Measurements from ENCODE around the gene EIF4A2. TPM values are rescaled to one million over a fixed set of nuclear protein-coding genes. Genes with fewer than 3 reads are reported as not detected.
A peak's percentile ranks its signal among the peaks of the same experiment; 100 is the strongest.

Gene EIF4A2
- total and polyA plus RNA-seq, 2 of the 13 experiments (the other 11 are each of a cell fraction or from before 2014, with no cell fraction given): 480 to 596 TPM

- TF ChIP-seq PRDM4 (CRISPR knock-in tag; IDR thresholded peaks at IDR 0.05; ENCODE audit: borderline replicate concordance) (peak; percentile 43; the same call in 1 of the 2 replicates), ZNF841 (CRISPR knock-in tag; IDR thresholded peaks at IDR 0.05; ENCODE audit: borderline replicate concordance) (peak; percentile 86; the same call in 1 of the 2 replicates), ZSCAN31 (CRISPR knock-in tag; IDR thresholded peaks at IDR 0.05; ENCODE audit: low read depth) (peak; percentile 69), SIN3A (IDR thresholded peaks at IDR 0.05; ENCODE audit: borderline replicate concordance, low read depth, low read length) (peak; percentile 68; the same call in 1 of the 2 replicates), ZEB1 (IDR thresholded peaks at IDR 0.05; ENCODE audit: insufficient replicate concordance, low read depth) (peak; percentile 48), ZNF121 (CRISPR knock-in tag; IDR thresholded peaks at IDR 0.05) (no peak), ZNF3 (CRISPR knock-in tag; IDR thresholded peaks at IDR 0.05) (no peak; the same call in 1 of the 2 replicates), GATAD2A (CRISPR knock-in tag; IDR thresholded peaks at IDR 0.05) (peak; percentile 30; the same call in 1 of the 2 replicates), WIZ (CRISPR knock-in tag; IDR thresholded peaks at IDR 0.05) (peak; percentile 90), MXD3 (CRISPR knock-in tag; IDR thresholded peaks at IDR 0.05) (peak; percentile 78), SAP130 (CRISPR knock-in tag; IDR thresholded peaks at IDR 0.05; ENCODE audit: low read depth) (peak; percentile 89), PHF20 (CRISPR knock-in tag; IDR thresholded peaks at IDR 0.05) (peak; percentile 52; the same call in 1 of the 2 replicates), ZNF333 (CRISPR knock-in tag; IDR thresholded peaks at IDR 0.05; ENCODE audit: borderline replicate concordance) (0 out of 2 replicates have a peak, but pooled peaks have one; percentile 62), HOXD1 (CRISPR knock-in tag; IDR thresholded peaks at IDR 0.05) (peak; percentile 40), ETV5 (CRISPR knock-in tag; IDR thresholded peaks at IDR 0.05; ENCODE audit: borderline replicate concordance) (peak; percentile 70; the same call in 1 of the 2 replicates), ADNP (CRISPR knock-in tag; IDR thresholded peaks at IDR 0.05) (no peak), ATF7 (IDR thresholded peaks at IDR 0.05) (no peak), ATF7 (CRISPR knock-in tag; IDR thresholded peaks at IDR 0.05) (peak; percentile 43; the same call in 1 of the 2 replicates), ZNF24 (IDR thresholded peaks at IDR 0.05) (peak; percentile 68; the same call in 1 of the 2 replicates), ISL2 (CRISPR knock-in tag; IDR thresholded peaks at IDR 0.05) (peak; percentile 74), ZNF766 (CRISPR knock-in tag; IDR thresholded peaks at IDR 0.05; ENCODE audit: borderline replicate concordance) (peak; percentile 41; the same call in 1 of the 2 replicates), GATA4 (IDR thresholded peaks at IDR 0.05; ENCODE audit: borderline replicate concordance, low read depth) (peak; percentile 74), ZNF768 (CRISPR knock-in tag; IDR thresholded peaks at IDR 0.05) (peak; percentile 76), ZBTB7A (CRISPR knock-in tag; IDR thresholded peaks at IDR 0.05) (0 out of 2 replicates have a peak, but pooled peaks have one; percentile 7), SALL1 (CRISPR knock-in tag; IDR thresholded peaks at IDR 0.05) (peak; percentile 64), ZNF230 (CRISPR knock-in tag; IDR thresholded peaks at IDR 0.05) (peak; percentile 54; the same call in 1 of the 2 replicates), BORCS8-MEF2B (CRISPR knock-in tag; IDR thresholded peaks at IDR 0.05) (peak; percentile 14; the same call in 1 of the 2 replicates), ZBTB21 (CRISPR knock-in tag; IDR thresholded peaks at IDR 0.05) (peak; percentile 27; the same call in 1 of the 2 replicates)
- TF ChIP-seq, protein P1, sequence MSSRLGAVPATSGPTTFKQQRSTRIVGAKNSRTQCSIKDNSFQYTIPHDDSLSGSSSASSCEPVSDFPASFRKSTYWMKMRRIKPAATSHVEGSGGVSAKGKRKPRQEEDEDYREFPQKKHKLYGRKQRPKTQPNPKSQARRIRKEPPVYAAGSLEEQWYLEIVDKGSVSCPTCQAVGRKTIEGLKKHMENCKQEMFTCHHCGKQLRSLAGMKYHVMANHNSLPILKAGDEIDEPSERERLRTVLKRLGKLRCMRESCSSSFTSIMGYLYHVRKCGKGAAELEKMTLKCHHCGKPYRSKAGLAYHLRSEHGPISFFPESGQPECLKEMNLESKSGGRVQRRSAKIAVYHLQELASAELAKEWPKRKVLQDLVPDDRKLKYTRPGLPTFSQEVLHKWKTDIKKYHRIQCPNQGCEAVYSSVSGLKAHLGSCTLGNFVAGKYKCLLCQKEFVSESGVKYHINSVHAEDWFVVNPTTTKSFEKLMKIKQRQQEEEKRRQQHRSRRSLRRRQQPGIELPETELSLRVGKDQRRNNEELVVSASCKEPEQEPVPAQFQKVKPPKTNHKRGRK (CRISPR knock-in tag; IDR thresholded peaks at IDR 0.05): no peak
Observed at GRCh38 chr3:186783058-186783730, at the start of gene EIF4A2 (continued).
